NCI-H2227 treated with DMSO at 0.1 percent for 48 hours (cell line): ENCODE results near the gene ZNF30.
"Not testable (repeated sequence)": the region's sequence is repeated elsewhere in the genome, so short reads cannot be mapped to it uniquely, and the experiment has no call there.

Experiments used
- DNase-seq: peaks from one replicate; lab custom pipeline; 2025; lab: John Stamatoyannopoulos, UW

The ZNF30 gene

GRCh38 chr19:34985249-34986022 is 58.7 kb downstream of the ZNF30 start:
- no peak for DNase-seq

- no peak for DNase-seq
Observed at GRCh38 chr19:34988119-34988518, 61.4 kb downstream of the ZNF30 start.

- DNase-seq, result no peak
Observed at GRCh38 chr19:34989298-34989697, 62.6 kb downstream of the ZNF30 start.

GRCh38 chr19:34990578-34991192 is 64.0 kb downstream of the ZNF30 start:
- DNase-seq, result no peak

- no peak for DNase-seq
Observed at GRCh38 chr19:34991542-34992333, 65.0 kb downstream of the ZNF30 start.

GRCh38 chr19:34992582-34992981 is 65.9 kb downstream of the ZNF30 start:
- DNase-seq, result not testable (repeated sequence)

GRCh38 chr19:34994286-34994642 is 67.6 kb downstream of the ZNF30 start:
- no peak for DNase-seq
